HepG2 (cell line): ENCODE data around the gene C10orf90.

Experiments
- ATRX ChIP-seq: sonication (generic); formaldehyde crosslinking; IDR thresholded peaks from 2 replicates; pipeline ENCODE4 v1.4.0; 2020; ENCODE audit warnings: missing genetic modification reagents, borderline replicate concordance
- FIP1L1 ChIP-seq: fragments of 200-400 bp; formaldehyde crosslinking; IDR thresholded peaks from 2 replicates; pipeline ENCODE4 v1.6.1; 2018; ENCODE audit warnings: low read depth, mild to moderate bottlenecking, low read length, moderate library complexity, borderline replicate concordance; ENCODE audit not compliant: insufficient read depth

DNA sequence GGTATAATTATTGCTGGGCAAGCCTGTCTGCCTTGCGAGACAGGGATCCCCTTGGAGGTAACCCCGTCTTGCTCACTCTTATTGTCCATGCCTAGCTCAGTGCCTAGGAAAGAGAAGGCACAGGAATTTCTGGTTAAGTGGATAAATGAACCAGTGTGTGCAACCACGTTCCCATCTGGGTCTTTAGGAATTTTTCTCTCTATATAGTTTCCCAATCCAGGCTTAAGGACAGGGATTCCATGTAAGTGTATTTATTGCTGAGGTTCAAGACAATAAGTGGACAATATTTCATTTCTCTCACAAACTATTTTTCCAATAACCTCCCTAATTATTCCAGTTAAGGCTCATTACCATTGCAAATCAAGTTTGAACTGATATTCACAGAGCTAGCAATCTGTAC, 273.3 kb downstream of the C10orf90 start:
- TF ChIP-seq FIP1L1 (no peak), ATRX (CRISPR knock-in tag) (no peak)
